T-cell (primary cell): ENCODE measurements around the gene KRT15. TPM values are rescaled to one million over a fixed set of nuclear protein-coding genes. Genes with fewer than 3 reads are reported as not detected.

Experiments used
- ATAC-seq, 4 experiments: fragments of 200-7000 bp in 3 of 4; fragments of 150-1000 bp in 1 of 4; cut with Tn5 transposase; replicated peaks in 1 of 4; 1 replicate in 3 of 4; 2 replicates in 1 of 4; pipeline ENCODE4 v1.10.0; 2021; ENCODE audit warnings: moderate library complexity in 3 of 4, mild to moderate bottlenecking in 2 of 4, moderate number of reproducible peaks in 1 of 4
- CTCF ChIA-PET, 2 donors: fragments of 300-600 bp; sonication (Branson Sonifier 250); formaldehyde crosslinking; loops; one replicate each; lab custom pipeline; 2022; ENCODE audit warnings: antibody characterized with exemption in 2 of 2; lab: Charles Lee
- POLR2A ChIA-PET, 2 donors: fragments of 300-600 bp; sonication (Branson Sonifier 250); formaldehyde crosslinking; loops; one replicate each; lab custom pipeline; 2022; ENCODE audit warnings: antibody characterized with exemption in 2 of 2; lab: Charles Lee
- DNase-seq, 35 experiments: peaks; one replicate each; pipeline versions ENCODE4 v3.0.0 to v3.0.0-alpha.2; 2013 to 2023
- H3K27ac ChIP-seq: one replicate; pipeline ENCODE4 v1.5.1; 2013; ENCODE audit warnings: low read length
- H3K27me3 ChIP-seq, 2 experiments: replicated peaks in 1 of 2; 1 replicate in 1 of 2; 2 replicates in 1 of 2; pipeline versions ENCODE4 v1.6.1 to v1.7.0; 2013; ENCODE audit warnings: low read length in 1 of 2, mixed read lengths in 1 of 2; ENCODE audit not compliant: control insufficient read depth in 2 of 2, insufficient read depth in 2 of 2; ENCODE audit errors: extremely low read depth in 1 of 2
- H3K36me3 ChIP-seq, 2 donors: 1 replicate in 1 of 2; 2 replicates in 1 of 2; pipeline versions ENCODE4 v1.6.1 to v1.7.0; 2013; ENCODE audit warnings: low read length in 1 of 2; ENCODE audit not compliant: control insufficient read depth in 2 of 2, insufficient read depth in 1 of 2; ENCODE audit errors: extremely low read depth in 1 of 2
- H3K4me1 ChIP-seq, 2 experiments: 1 replicate in 1 of 2; 2 replicates in 1 of 2; pipeline versions ENCODE4 v1.6.1 to v1.7.0; 2013; ENCODE audit warnings: low read length in 2 of 2, mixed read lengths in 1 of 2; ENCODE audit not compliant: insufficient read depth in 2 of 2, control insufficient read depth in 1 of 2; ENCODE audit errors: extremely low read depth in 1 of 2
- H3K4me3 ChIP-seq, 2 donors: 1 replicate in 1 of 2; 2 replicates in 1 of 2; pipeline versions ENCODE4 v1.5.1 to v1.7.0; 2013; ENCODE audit warnings: mild to moderate bottlenecking in 2 of 2, low read length in 1 of 2, moderate library complexity in 1 of 2; ENCODE audit not compliant: control insufficient read depth in 1 of 2; ENCODE audit errors: extremely low read depth in 1 of 2
- H3K9me3 ChIP-seq: 2 replicates; pipeline ENCODE4 v1.7.0; 2013
- H3K27ac Mint-ChIP-seq, 2 donors: one replicate each; pipeline ENCODE4 v1.8.0; 2020 to 2021; ENCODE audit warnings: mild to moderate bottlenecking in 2 of 2, mixed read lengths in 2 of 2
- H3K27me3 Mint-ChIP-seq, 2 donors: one replicate each; pipeline ENCODE4 v1.8.0; 2021 to 2022; ENCODE audit warnings: mixed read lengths in 2 of 2
- H3K36me3 Mint-ChIP-seq: one replicate; pipeline ENCODE4 v1.8.0; 2021; ENCODE audit warnings: mixed read lengths
- H3K4me1 Mint-ChIP-seq, 3 donors: one replicate each; pipeline ENCODE4 v1.8.0; 2020 to 2022; ENCODE audit warnings: mixed read lengths in 3 of 3, mild to moderate bottlenecking in 1 of 3
- H3K4me3 Mint-ChIP-seq, 3 donors: one replicate each; pipeline ENCODE4 v1.8.0; 2020 to 2022; ENCODE audit warnings: mild to moderate bottlenecking in 3 of 3, mixed read lengths in 3 of 3, moderate library complexity in 3 of 3
- H3K9me3 Mint-ChIP-seq, 3 donors: one replicate each; pipeline ENCODE4 v1.8.0; 2020 to 2022; ENCODE audit warnings: mixed read lengths in 3 of 3
- WGBS: methylation state at CpG from one replicate; pipeline ENCODE4 v1.1.5; 2013; ENCODE audit warnings: missing lambda C conversion rate; ENCODE audit not compliant: insufficient coverage; 5-methylcytosine and 5-hydroxymethylcytosine counted together
- total RNA-seq, 35 experiments: library from RNA in 6 of 35; stranded (reverse) in 6 of 35; fragments of 120-200 nt in 1 of 35; gene quantifications; one replicate each; pipeline versions ENCODE4 v1.2.1 to v1.2.4 and lab custom pipeline; 2013 to 2026

KRT15 gene
- total RNA-seq, 5 donors from 2014 or later (not counting 1 experiment from before 2014, with no cell fraction given): 0.18 to 0.63 TPM; not detected in 3

DNA sequence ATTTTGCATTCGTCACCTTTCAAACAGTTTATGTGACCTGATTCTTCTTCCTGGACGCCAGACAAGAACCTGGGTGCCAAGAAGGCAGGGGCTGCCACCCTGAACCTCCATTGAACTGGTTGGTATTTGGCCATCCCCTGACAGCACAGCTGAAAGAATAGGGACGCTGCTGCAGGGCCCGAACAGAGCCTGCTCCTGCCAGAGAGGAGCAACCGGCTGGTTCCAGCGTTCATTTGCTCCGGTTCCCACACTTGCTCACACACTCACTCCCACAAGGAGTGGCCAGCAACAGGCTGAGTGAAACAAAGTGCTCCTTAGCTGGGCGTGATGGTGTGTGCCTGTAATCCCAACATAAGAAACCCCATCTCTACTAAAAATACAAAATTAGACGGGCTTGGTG lies 38.2 kb upstream of the KRT15 start:
- H3K9me3 ChIP-seq: no peaks in the 10 kb centered on the region
- no peak overlapping the region for H3K27ac ChIP-seq
- H3K4me1 ChIP-seq: no peaks in the 10 kb centered on the region
- H3K36me3 ChIP-seq: no peaks in the 10 kb centered on the region
- no peaks in the 10 kb centered on the region for H3K4me1 Mint-ChIP-seq
- ChIA-PET POLR2A (interaction anchor here in 1 of 2 donors (0.7 kb wide), 1 partner anchor 310 kb away, joined by 3 read pairs; no protein-coding TSS in a partner anchor), CTCF (no interaction called here)
- H3K27me3 Mint-ChIP-seq: peaks cover 37 to 50% of the 10 kb centered on the region in 2 donors
- no peak overlapping the region for H3K27ac Mint-ChIP-seq
- peaks cover 0 to 37% of the 10 kb centered on the region in 2 experiments for H3K27me3 ChIP-seq
- no peaks in the 10 kb centered on the region for H3K36me3 Mint-ChIP-seq
- H3K9me3 Mint-ChIP-seq: no peaks in the 10 kb centered on the region
- ATAC-seq (no peak), DNase-seq (no peak)
- no peak overlapping the region for H3K4me3 ChIP-seq
- H3K4me3 Mint-ChIP-seq: no peak overlapping the region
- 87% methylated on average over 6 of the region's 9 CpGs for WGBS

DNA sequence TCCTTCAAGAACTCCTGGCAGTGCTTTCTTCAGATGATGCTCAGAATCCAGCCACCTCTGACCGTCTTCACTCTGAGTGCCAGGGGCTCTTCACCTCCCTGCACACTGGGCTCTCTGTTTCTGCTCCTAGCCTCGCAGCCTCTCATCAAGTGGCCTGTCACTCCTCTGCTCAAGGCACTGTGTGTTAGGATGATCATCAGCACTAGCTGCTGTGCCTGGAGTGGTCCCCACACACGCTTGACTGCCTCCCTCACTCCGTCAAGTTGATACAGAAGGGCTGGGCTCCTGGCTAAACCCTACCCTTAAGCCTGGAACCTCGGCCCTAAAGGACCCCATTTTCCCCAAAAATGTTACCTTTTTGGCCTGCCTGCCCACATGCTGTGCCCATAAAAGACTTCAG lies 37.6 kb upstream of the KRT15 start:
- POLR2A ChIA-PET: no interaction called here
- H3K4me3 Mint-ChIP-seq: no peak overlapping the region

DNA sequence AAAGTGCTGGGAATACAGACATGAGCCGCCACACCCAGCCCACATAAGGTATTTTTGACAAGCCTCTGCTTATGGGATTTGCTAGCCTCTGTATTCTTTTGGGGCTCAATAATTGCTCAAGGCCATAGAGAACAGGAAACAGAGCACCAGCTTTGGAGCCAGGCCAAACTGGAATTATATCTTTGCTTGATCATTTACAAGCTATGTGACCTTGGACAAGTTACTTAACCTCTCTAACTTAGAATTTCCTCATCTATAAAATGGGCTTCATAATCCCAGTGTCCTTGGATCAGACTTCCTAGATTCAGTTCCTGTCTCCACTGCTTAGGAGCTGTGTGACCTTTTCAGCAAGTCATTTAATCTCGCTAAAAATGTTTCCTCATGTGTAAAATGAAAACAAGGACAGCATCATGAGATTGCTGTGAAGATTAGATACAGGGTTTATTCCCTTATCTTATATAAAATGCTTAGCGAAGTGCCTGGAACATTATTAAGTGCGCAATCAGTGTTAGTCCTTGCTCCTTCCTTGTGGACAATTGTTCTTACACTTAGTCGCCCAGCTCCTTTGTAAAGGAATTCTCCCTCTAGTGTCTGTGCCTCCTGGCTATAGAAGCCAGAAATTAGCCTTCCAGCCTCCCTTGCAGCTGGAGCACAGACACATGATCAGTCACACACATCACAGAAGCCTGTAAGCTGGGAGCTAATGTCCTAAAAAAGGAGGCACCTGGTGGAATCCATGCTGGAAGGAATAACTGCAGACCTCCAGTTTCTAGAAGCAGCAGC lies 36.6 kb upstream of the KRT15 start:
- Histone ChIP-seq H3K4me3 (no peak overlapping the region), H3K36me3 (no peaks in the 10 kb centered on the region), H3K27me3 (peaks cover 0 to 36% of the 10 kb centered on the region in 2 experiments), H3K27ac (no peak overlapping the region), H3K9me3 (no peaks in the 10 kb centered on the region), H3K4me1 (no peaks in the 10 kb centered on the region)
- no peak for ATAC-seq
- 48% methylated on average over 2 of the region's 5 CpGs for WGBS
- no peak overlapping the region for H3K4me3 Mint-ChIP-seq
- ChIA-PET CTCF (no interaction called here), POLR2A (no interaction called here)
- H3K27ac Mint-ChIP-seq: no peak overlapping the region
- H3K9me3 Mint-ChIP-seq: no peaks in the 10 kb centered on the region
- peaks cover 30 to 39% of the 10 kb centered on the region in 2 donors for H3K27me3 Mint-ChIP-seq
- no peaks in the 10 kb centered on the region for H3K36me3 Mint-ChIP-seq
- DNase-seq: no peak
- no peaks in the 10 kb centered on the region for H3K4me1 Mint-ChIP-seq

More for the DNA sequence above, 37.6 kb upstream of the KRT15 start:
- Histone ChIP-seq H3K27ac (no peak overlapping the region), H3K36me3 (no peaks in the 10 kb centered on the region), H3K9me3 (no peaks in the 10 kb centered on the region), H3K27me3 (peaks cover 0 to 37% of the 10 kb centered on the region in 2 experiments), H3K4me1 (no peaks in the 10 kb centered on the region), H3K4me3 (no peak overlapping the region)
- H3K36me3 Mint-ChIP-seq: no peaks in the 10 kb centered on the region
- DNase-seq (no peak), ATAC-seq (no peak)
- CTCF ChIA-PET: no interaction called here
- H3K9me3 Mint-ChIP-seq: no peaks in the 10 kb centered on the region
- no peak overlapping the region for H3K27ac Mint-ChIP-seq
- 57% methylated on average over 5 of the region's 5 CpGs for WGBS
- peaks cover 36 to 44% of the 10 kb centered on the region in 2 donors for H3K27me3 Mint-ChIP-seq
- no peaks in the 10 kb centered on the region for H3K4me1 Mint-ChIP-seq

DNA sequence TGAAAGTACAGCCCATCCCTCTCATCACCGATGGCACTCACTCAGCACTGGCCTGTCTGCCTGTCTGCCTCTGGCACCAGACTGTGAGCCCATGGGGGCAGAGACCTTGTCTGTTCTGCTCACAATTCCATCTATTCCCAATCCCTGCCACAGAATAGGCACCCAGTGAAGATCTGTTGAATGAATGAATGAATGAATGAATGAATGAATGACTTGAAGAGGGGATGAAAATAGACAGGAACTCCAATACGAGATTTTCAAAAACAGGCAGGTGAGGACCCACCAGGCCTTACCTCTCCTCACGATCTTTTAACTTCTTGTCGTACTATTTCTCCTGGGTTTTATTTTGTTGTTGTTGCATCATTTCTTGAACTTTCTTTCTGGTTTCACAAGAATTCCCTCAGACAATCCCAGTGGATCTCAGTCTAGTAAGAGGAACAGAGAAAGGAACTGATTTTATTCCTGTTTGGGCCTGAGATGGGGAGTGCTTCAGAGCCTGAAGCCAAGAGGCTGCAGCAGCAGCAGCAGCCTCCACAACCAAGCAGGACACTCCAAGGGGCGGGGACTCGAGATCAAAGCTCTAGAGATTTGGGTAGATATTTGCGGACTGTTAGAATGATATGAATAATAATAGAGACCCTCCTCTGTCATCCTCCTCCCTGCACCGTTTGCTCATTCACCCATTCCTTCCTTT lies 35.4 kb upstream of the KRT15 start:
- peaks cover 0 to 34% of the 10 kb centered on the region in 2 experiments for H3K27me3 ChIP-seq
- Mint-ChIP-seq H3K27me3 (peaks cover 20 to 31% of the 10 kb centered on the region in 2 donors), H3K4me1 (peaks cover 5 to 6% (median 5%) of the 10 kb centered on the region in 3 donors), H3K36me3 (no peaks in the 10 kb centered on the region), H3K9me3 (no peaks in the 10 kb centered on the region), H3K27ac (no peak overlapping the region), H3K4me3 (no peak overlapping the region)
- WGBS: no CpG with 5 or more reads among the region's 8 CpGs
- peaks cover 0 to 7% of the 10 kb centered on the region in 2 experiments for H3K4me1 ChIP-seq
- ChIA-PET CTCF (interaction anchor here (0.5 kb wide), 2 partner anchors 12 to 20 kb away, joined by 3 to 8 read pairs; no protein-coding TSS in a partner anchor), POLR2A (interaction anchor here in 1 of 2 donors (0.5 kb wide), 1 partner anchor 12 kb away, joined by 3 read pairs; no protein-coding TSS in a partner anchor)
- H3K27ac ChIP-seq: no peak overlapping the region
- no peaks in the 10 kb centered on the region for H3K9me3 ChIP-seq
- H3K36me3 ChIP-seq: no peaks in the 10 kb centered on the region
- ATAC-seq: no peak
- no peak for DNase-seq
- no peak overlapping the region for H3K4me3 ChIP-seq

DNA sequence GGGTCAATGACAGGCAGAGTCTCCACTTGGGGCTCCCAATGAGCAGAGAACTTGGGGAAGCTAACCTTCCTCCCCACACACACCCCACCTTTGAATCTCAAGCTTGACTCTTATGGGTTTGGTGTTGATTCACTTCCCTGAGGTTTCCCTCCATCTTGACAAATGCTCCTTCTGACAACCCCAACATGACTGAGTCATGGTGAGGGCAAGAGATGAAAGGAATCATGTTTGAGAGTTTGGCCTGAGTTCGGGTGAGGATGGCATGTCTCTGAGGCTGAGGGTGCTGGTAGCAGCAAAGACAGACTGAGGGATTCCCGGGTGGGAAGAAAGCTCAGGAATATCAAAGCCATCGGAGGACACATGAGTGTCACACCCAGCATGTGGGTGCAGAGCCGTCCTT lies 34.5 kb upstream of the KRT15 start:
- peaks cover 0 to 38% of the 10 kb centered on the region in 2 experiments for H3K27me3 ChIP-seq
- Mint-ChIP-seq H3K4me3 (no peak overlapping the region), H3K9me3 (no peaks in the 10 kb centered on the region), H3K4me1 (peaks cover 10 to 14% (median 13%) of the 10 kb centered on the region in 3 donors), H3K36me3 (no peaks in the 10 kb centered on the region), H3K27ac (no peak overlapping the region), H3K27me3 (peaks cover 17 to 24% of the 10 kb centered on the region in 2 donors)
- ChIA-PET CTCF (interaction anchor here (0.5 kb wide), 2 partner anchors 11 to 19 kb away, joined by 3 to 8 read pairs; no protein-coding TSS in a partner anchor), POLR2A (no interaction called here)
- H3K27ac ChIP-seq: no peak overlapping the region
- no peak for DNase-seq
- no peaks in the 10 kb centered on the region for H3K36me3 ChIP-seq
- peaks cover 0 to 16% of the 10 kb centered on the region in 2 experiments for H3K4me1 ChIP-seq
- no peak overlapping the region for H3K4me3 ChIP-seq
- 67% methylated on average over 2 of the region's 4 CpGs for WGBS
- ATAC-seq: no peak
- H3K9me3 ChIP-seq: no peaks in the 10 kb centered on the region

DNA sequence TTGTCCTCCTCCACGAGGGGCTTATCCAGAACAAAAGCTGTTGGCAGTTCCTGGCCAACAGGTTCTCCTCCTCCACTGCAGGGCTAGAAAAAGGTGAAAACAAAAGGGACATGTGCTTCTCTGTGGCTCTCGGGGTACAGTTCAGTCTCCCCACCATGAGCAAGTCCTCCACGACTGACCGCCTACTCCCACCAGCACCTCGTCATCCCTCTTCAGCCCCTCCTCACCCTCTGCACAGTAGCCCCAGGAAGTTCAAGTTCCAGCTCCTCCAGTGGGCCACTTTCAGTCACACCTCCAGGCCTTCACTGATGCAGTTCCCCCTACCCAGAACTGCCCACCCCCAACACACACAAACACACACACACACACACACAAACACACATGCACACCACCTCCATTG lies 33.8 kb upstream of the KRT15 start:
- H3K36me3 Mint-ChIP-seq: no peaks in the 10 kb centered on the region
- 70% methylated on average over 5 of the region's 5 CpGs for WGBS
- no peak for ATAC-seq

More for the DNA sequence above, 33.8 kb upstream of the KRT15 start:
- Mint-ChIP-seq H3K9me3 (no peaks in the 10 kb centered on the region), H3K27ac (no peak overlapping the region), H3K4me3 (no peak overlapping the region), H3K4me1 (peaks cover 10 to 21% (median 17%) of the 10 kb centered on the region in 3 donors), H3K27me3 (peaks cover 17 to 20% of the 10 kb centered on the region in 2 donors)
- H3K4me1 ChIP-seq: peaks cover 0 to 20% of the 10 kb centered on the region in 2 experiments
- H3K9me3 ChIP-seq: no peaks in the 10 kb centered on the region
- peaks cover 0 to 46% of the 10 kb centered on the region in 2 experiments for H3K27me3 ChIP-seq
- DNase-seq: no peak
- no peak overlapping the region for H3K4me3 ChIP-seq
- H3K36me3 ChIP-seq: no peaks in the 10 kb centered on the region
- CTCF ChIA-PET: no interaction called here
- POLR2A ChIA-PET: no interaction called here
- H3K27ac ChIP-seq: no peak overlapping the region
